Measurements from ENCODE around the gene DYNC1LI2. TPM values are rescaled to one million over a fixed set of nuclear protein-coding genes. Genes with fewer than 3 reads are reported as not detected.

Gene DYNC1LI2
- total and polyA plus RNA-seq, 2 of the 8 experiments (the other 6 are each of a cell fraction or from before 2014, with no cell fraction given): 35.0 to 70.8 TPM

DNA sequence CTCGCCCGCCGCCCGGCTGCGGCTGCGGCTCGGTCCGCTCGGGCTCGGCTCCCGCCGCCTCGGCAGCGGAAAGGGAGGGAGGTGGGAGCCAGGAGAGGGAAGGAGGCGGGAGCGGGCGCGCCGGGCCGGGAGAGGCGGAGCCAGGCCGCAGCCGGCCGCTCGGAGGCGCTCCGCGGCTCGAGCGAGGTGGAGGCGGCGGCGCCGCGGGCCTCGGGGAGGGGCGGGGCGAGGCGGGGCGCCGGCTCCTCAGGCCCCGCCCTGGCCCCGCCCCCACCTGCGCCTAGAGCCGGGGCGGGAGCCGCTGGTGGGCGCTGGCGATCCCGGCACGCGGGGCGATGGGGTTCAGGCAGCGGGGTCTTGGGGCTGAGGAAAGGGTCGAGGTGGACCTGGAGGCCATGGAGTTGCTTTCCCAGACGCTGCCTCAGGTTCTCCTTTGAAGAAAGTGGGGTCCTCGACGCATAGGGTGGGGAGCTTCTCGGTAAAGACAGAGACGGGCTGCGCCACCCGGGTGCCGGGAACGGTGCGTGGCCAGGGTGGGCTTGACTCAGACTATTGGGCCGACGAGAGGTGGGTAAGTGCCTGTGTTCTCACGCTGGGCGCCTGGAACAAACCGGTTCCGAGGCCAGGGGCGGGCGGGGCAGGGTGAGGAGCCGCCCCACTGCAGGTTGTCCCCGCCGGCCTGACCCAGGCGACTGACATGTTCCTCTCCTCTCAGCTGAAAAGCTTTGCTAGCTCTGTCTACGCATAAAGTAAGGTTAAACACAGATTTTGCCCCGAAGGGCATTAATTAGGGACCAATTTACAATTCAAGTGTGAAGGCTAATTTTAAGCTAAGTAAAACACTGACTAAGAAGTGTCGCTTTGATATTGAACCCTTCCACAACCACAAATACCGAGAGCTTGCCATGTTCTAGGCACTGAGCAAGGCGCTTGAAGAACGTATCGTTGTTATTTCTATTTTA, 54.5 kb downstream of the DYNC1LI2 start, which contains the start of gene CMTM4:
Gene CMTM4, minus strand, starts transcription at position 75 of the 962 bp plus-strand sequence. CDS start 218 bp downstream, outside the sequence.
- no peaks in the 10 kb centered on the region for H3K9me3 ChIP-seq (ENCODE audit: insufficient read depth in 2 of 2, low read depth in 1 of 2, low read length in 1 of 2)
- WGBS, 2 experiments (ENCODE audit: extremely low coverage in 1 of 2, insufficient coverage in 1 of 2, insufficient read length in 1 of 2, insufficient replicate concordance in 2 of 2, low coverage in 1 of 2, low lambda C conversion rate in 2 of 2, missing lambda C conversion rate in 1 of 2): 21% methylated on average over 29 of the region's 84 CpGs; no CpG with 5 or more reads in 1 of the 2 experiments
- H3K79me1 ChIP-seq (ENCODE audit: low read depth, low read length): peaks cover 9% of the 10 kb centered on the region
- H3K4ac ChIP-seq (replicated peaks; ENCODE audit: insufficient read length, low read depth, low read length): peak within 1 kb of the TSS; percentile 14
- DNase-seq (ENCODE audit: low read depth in 1 of 2, low spot score in 2 of 2) (peak in 1 of 2 experiments; percentile 86), FAIRE-seq (no peak)
- peak within 1 kb of the TSS; percentile 66 for H4K5ac ChIP-seq (ENCODE audit: insufficient read length, low read depth, low read length)
- ChIA-PET POLR2A (ENCODE audit: partially characterized antibody) (interaction anchor here (1.0 to 3.2 kb wide), 7 partner anchors 11 to 88 kb away, joined by 3 to 11 read pairs (median 5); no protein-coding TSS in a partner anchor), CTCF (ENCODE audit: partially characterized antibody) (interaction anchor here (0.7 to 2.4 kb wide), 15 partner anchors 13 to 220 kb away, joined by 3 to 10 read pairs (median 5); no protein-coding TSS in a partner anchor)
- H3K4me3 ChIP-seq (ENCODE audit: extremely low read depth in 1 of 4, insufficient read depth in 2 of 4, low read depth in 3 of 4, low read length in 4 of 4): peak within 1 kb of the TSS; percentile 61 to 85 (median 78)
- H2BK12ac ChIP-seq (ENCODE audit: low read depth, low read length): 0 out of 2 replicates have a peak within 1 kb of the TSS, but pooled peaks have one; percentile 68
- peaks cover 0 to 1% (median 0%) of the 10 kb centered on the region in 4 experiments; a peak in 1 of 7 replicates for H3K27me3 ChIP-seq (replicated peaks in 1 of 4; ENCODE audit: control insufficient read depth in 3 of 4, extremely low read depth in 1 of 4, insufficient read depth in 3 of 4, low read length in 3 of 4)
- peak within 1 kb of the TSS; percentile 78; the same call in 1 of the 2 replicates for H2BK5ac ChIP-seq (ENCODE audit: low read depth, low read length)
- no peak within 1 kb of the TSS for H3K14ac ChIP-seq (ENCODE audit: insufficient read length)
- H2AK5ac ChIP-seq (ENCODE audit: low read depth, low read length): peak within 1 kb of the TSS; percentile 4; the same call in 1 of the 2 replicates
- H4K20me1 ChIP-seq (replicated peaks in 1 of 2; ENCODE audit: control insufficient read depth in 1 of 2, insufficient read depth in 2 of 2, low read length in 2 of 2): peaks cover 0 to 7% of the 10 kb centered on the region in 2 experiments
- H3K18ac ChIP-seq (ENCODE audit: extremely low read depth, low read length): peak within 1 kb of the TSS; percentile 97
- peak within 1 kb of the TSS; percentile 62; the same call in 1 of the 2 replicates for H3K27ac ChIP-seq (ENCODE audit: low read depth, low read length)
- peak within 1 kb of the TSS; percentile 97; the same call in 1 of the 2 replicates for H2AFZ ChIP-seq (ENCODE audit: low read length)
- no peak within 1 kb of the TSS for H2BK20ac ChIP-seq (ENCODE audit: low read length)
- peaks cover 12% of the 10 kb centered on the region; the same call in 1 of the 2 replicates for H3K23me2 ChIP-seq (ENCODE audit: low read depth, low read length)
- H2BK120ac ChIP-seq (replicated peaks; ENCODE audit: low read depth, low read length): no peak within 1 kb of the TSS
- peak within 1 kb of the TSS; percentile 97 for H4K8ac ChIP-seq (ENCODE audit: extremely low read depth, insufficient read depth, low read length)
- peaks cover 5 to 13% (median 9%) of the 10 kb centered on the region in 4 experiments for H3K4me1 ChIP-seq (replicated peaks in 1 of 4; ENCODE audit: control insufficient read depth in 3 of 4, insufficient read depth in 4 of 4, low read length in 3 of 4)
- H3K79me2 ChIP-seq (ENCODE audit: control insufficient read depth in 1 of 2, insufficient read depth in 2 of 2, low read length in 2 of 2): peaks cover 0 to 21% of the 10 kb centered on the region in 2 experiments; a peak in 2 of 4 replicates
- H3K36me3 ChIP-seq (ENCODE audit: control insufficient read depth in 2 of 4, insufficient read depth in 4 of 4, low read length in 3 of 4): no peaks in the 10 kb centered on the region
- no peak within 1 kb of the TSS for H3K23ac ChIP-seq (ENCODE audit: insufficient read length)
- peak within 1 kb of the TSS; percentile 82 for H3K56ac ChIP-seq (replicated peaks; ENCODE audit: insufficient read length, low read depth, low read length)
- H4K91ac ChIP-seq (replicated peaks; ENCODE audit: insufficient read length, low read length): no peak within 1 kb of the TSS
- peak within 1 kb of the TSS; percentile 84 to 95 for H3K4me2 ChIP-seq (ENCODE audit: insufficient read depth in 1 of 2, low read depth in 2 of 2, low read length in 2 of 2)
- H2BK15ac ChIP-seq (ENCODE audit: low read length): no peak within 1 kb of the TSS
- peak within 1 kb of the TSS; percentile 79 to 97 (median 88) for H3K9ac ChIP-seq (replicated peaks in 1 of 4; ENCODE audit: extremely low read depth in 1 of 4, low read depth in 3 of 4, low read length in 3 of 4)
- TF ChIP-seq SIN3A (conservative IDR thresholded peaks at IDR 0.05 in 1 of 2, IDR thresholded peaks at IDR 0.05 in 1 of 2; ENCODE audit: low read depth in 1 of 2, low read length in 2 of 2) (no peak), SUZ12 (IDR thresholded peaks at IDR 0.05; ENCODE audit: low read length) (no peak), YY1 (IDR thresholded peaks at IDR 0.05; ENCODE audit: low read depth, low read length) (no peak), KDM4A (IDR thresholded peaks at IDR 0.05; ENCODE audit: low read depth, low read length, severe bottlenecking) (peak; percentile 44), TCF12 (IDR thresholded peaks at IDR 0.05; ENCODE audit: low read depth, low read length) (no peak), SIX5 (IDR thresholded peaks at IDR 0.05; ENCODE audit: low read depth, low read length) (no peak), ZNF274 (IDR thresholded peaks at IDR 0.05; ENCODE audit: borderline replicate concordance, extremely low read depth, low read length) (no peak)
- TF ChIP-seq, protein P1, sequence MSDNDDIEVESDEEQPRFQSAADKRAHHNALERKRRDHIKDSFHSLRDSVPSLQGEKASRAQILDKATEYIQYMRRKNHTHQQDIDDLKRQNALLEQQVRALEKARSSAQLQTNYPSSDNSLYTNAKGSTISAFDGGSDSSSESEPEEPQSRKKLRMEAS (IDR thresholded peaks at IDR 0.05): peak; percentile 67
